SK-N-SH (cell line): Measurements from ENCODE around the gene VCAN. TPM values are rescaled to one million over a fixed set of nuclear protein-coding genes. Genes with fewer than 3 reads are reported as not detected.

Experiments used
- CTCF ChIA-PET: fragments of 300-600, 350-600 bp; formaldehyde crosslinking; extraction: SDS; loops from one replicate; lab custom pipeline; 2021; lab: Yijun Ruan, JAX
- POLR2A ChIA-PET: fragments of 350-600 bp; sonication (Branson Sonifier 250); formaldehyde crosslinking; extraction: SDS; loops from one replicate; lab custom pipeline; 2020; ENCODE audit warnings: antibody characterized with exemption, inconsistent platforms; lab: Yijun Ruan, JAX
- DNase-seq: peaks from one replicate; pipeline ENCODE4 v3.0.0; 2012
- H2AFZ ChIP-seq: fragments of 200-600 bp; sonication (generic); 2 replicates; pipeline ENCODE4 v1.8.1; 2016; ENCODE audit warnings: antibody characterized with exemption, mild to moderate bottlenecking, low read depth
- H3F3A ChIP-seq: fragments of 200-600 bp; sonication (generic); replicated peaks from 2 replicates; pipeline ENCODE3; 2016; ENCODE audit warnings: antibody characterized with exemption, mild to moderate bottlenecking; ENCODE audit not compliant: insufficient read depth
- H3K27ac ChIP-seq, 2 experiments: fragments of 200-500 bp in 1 of 2; fragments of 200-600 bp in 1 of 2; sonication (Bioruptor generic) in 1 of 2; sonication (generic), shearing (Covaris generic) in 1 of 2; 2 replicates each; pipeline versions ENCODE4 v1.5.1 to v1.6.1; 2014 to 2016; ENCODE audit warnings: low read depth in 2 of 2, inconsistent platforms in 1 of 2, low read length in 1 of 2, mild to moderate bottlenecking in 1 of 2, mixed read lengths in 1 of 2
- H3K27me3 ChIP-seq: fragments of 200-600 bp; sonication (generic), shearing (Covaris generic); 2 replicates; pipeline ENCODE4 v1.6.1; 2016; ENCODE audit warnings: mixed run types; ENCODE audit not compliant: insufficient read depth
- H3K36me3 ChIP-seq, 2 experiments: fragments of 200-500 bp in 1 of 2; fragments of 200-600 bp in 1 of 2; sonication (Bioruptor generic) in 1 of 2; sonication (generic) in 1 of 2; replicated peaks in 1 of 2; 2 replicates each; pipeline versions ENCODE3 to v1.5.1; 2014 to 2016; ENCODE audit warnings: low read length in 1 of 2, mild to moderate bottlenecking in 1 of 2; ENCODE audit not compliant: insufficient read depth in 2 of 2, control insufficient read depth in 1 of 2
- H3K4me1 ChIP-seq, 2 experiments: fragments of 200-500 bp in 1 of 2; fragments of 200-600 bp in 1 of 2; sonication (Bioruptor generic) in 1 of 2; sonication (generic), shearing (Covaris generic) in 1 of 2; 2 replicates each; pipeline versions ENCODE4 v1.5.1 to v1.6.1; 2014 to 2016; ENCODE audit warnings: low read depth in 1 of 2, low read length in 1 of 2, mixed run types in 1 of 2; ENCODE audit not compliant: insufficient read depth in 2 of 2, control insufficient read depth in 1 of 2
- H3K4me2 ChIP-seq: fragments of 200-600 bp; sonication (generic), shearing (Covaris generic); 2 replicates; pipeline ENCODE4 v1.6.1; 2017; ENCODE audit warnings: mixed run types
- H3K4me3 ChIP-seq, 2 experiments: fragments of 200-500 bp in 1 of 2; fragments of 200-600 bp in 1 of 2; sonication (Bioruptor generic) in 1 of 2; sonication (generic), shearing (Covaris generic) in 1 of 2; 2 replicates each; pipeline versions ENCODE4 v1.5.1 to v1.8.1; 2014 to 2016; ENCODE audit warnings: low read depth in 2 of 2, inconsistent platforms in 1 of 2, low read length in 1 of 2, mild to moderate bottlenecking in 1 of 2, mixed read lengths in 1 of 2, moderate library complexity in 1 of 2
- H3K79me2 ChIP-seq: fragments of 200-600 bp; sonication (generic); 2 replicates; pipeline ENCODE4 v1.8.1; 2017; ENCODE audit warnings: mild to moderate bottlenecking; ENCODE audit not compliant: insufficient read depth
- H3K9ac ChIP-seq: fragments of 200-600 bp; sonication (generic); 2 replicates; pipeline ENCODE4 v1.6.1; 2017; ENCODE audit warnings: mixed run types
- H3K9me2 ChIP-seq: fragments of 200-600 bp; sonication (generic); 2 replicates; pipeline ENCODE4 v1.6.1; 2017; ENCODE audit warnings: mixed run types
- H3K9me3 ChIP-seq: fragments of 200-600 bp; sonication (generic); 2 replicates; pipeline ENCODE4 v1.6.1; 2017; ENCODE audit warnings: mixed run types, mild to moderate bottlenecking, moderate library complexity
- H4K20me1 ChIP-seq: fragments of 200-600 bp; sonication (generic); 2 replicates; pipeline ENCODE4 v1.6.1; 2017; ENCODE audit warnings: mild to moderate bottlenecking, mixed run types; ENCODE audit not compliant: insufficient read depth
- CHD2 ChIP-seq: fragments of 150-350 bp; IDR thresholded peaks from 2 replicates; pipeline ENCODE4 v1.6.1; 2018; ENCODE audit warnings: low read length; ENCODE audit not compliant: partially characterized antibody
- EP300 ChIP-seq, 2 experiments: IDR thresholded peaks; 2 replicates each; pipeline versions ENCODE4 v1.4.0 to v1.6.1; 2012; ENCODE audit warnings: borderline replicate concordance in 1 of 2, low read depth in 1 of 2, low read length in 1 of 2
- FOXJ3 ChIP-seq: sonication (generic); formaldehyde crosslinking; IDR thresholded peaks from 2 replicates; pipeline ENCODE4 v1.5.1; 2020; ENCODE audit warnings: mild to moderate bottlenecking, missing genetic modification reagents
- FOXM1 ChIP-seq: IDR thresholded peaks from 2 replicates; pipeline ENCODE4 v1.4.0; 2012; ENCODE audit warnings: low read depth, mild to moderate bottlenecking
- MEF2A ChIP-seq: IDR thresholded peaks from 2 replicates; pipeline ENCODE4 v1.4.0; 2012; ENCODE audit warnings: low read depth, borderline replicate concordance
- RXRA ChIP-seq: IDR thresholded peaks from 2 replicates; pipeline ENCODE4 v1.4.0; 2012; ENCODE audit warnings: low read depth, mild to moderate bottlenecking, borderline replicate concordance
- TCF12 ChIP-seq: IDR thresholded peaks from 2 replicates; pipeline ENCODE4 v1.4.0; 2012
- TEAD4 ChIP-seq: IDR thresholded peaks from 2 replicates; pipeline ENCODE4 v1.4.0; 2012; ENCODE audit warnings: mild to moderate bottlenecking, borderline replicate concordance; ENCODE audit not compliant: insufficient read depth
- YY1 ChIP-seq: IDR thresholded peaks from 2 replicates; pipeline ENCODE4 v1.4.0; 2012; ENCODE audit warnings: low read depth, mild to moderate bottlenecking
- WGBS: methylation state at CpG from one replicate; pipeline ENCODE4 v1.1.6; 2017; ENCODE audit warnings: low lambda C conversion rate; 5-methylcytosine and 5-hydroxymethylcytosine counted together
- polyA plus RNA-seq, 3 experiments: library from polyadenylated mRNA; depleted of rRNA; stranded (reverse); fragments of >200 nt; gene quantifications; 2 replicates each; pipeline ENCODE4 v1.2.3, GENCODE V29; 2012
- TF ChIP-seq, protein P1 (sequence below): IDR thresholded peaks from 2 replicates; pipeline ENCODE4 v1.6.1; 2012; ENCODE audit warnings: mild to moderate bottlenecking, low read depth, low read length, moderate library complexity
- TF ChIP-seq, protein P2 (sequence below): IDR thresholded peaks from 2 replicates; pipeline ENCODE4 v1.4.0; 2012; ENCODE audit warnings: low read depth

The VCAN gene
- polyA plus RNA-seq, 1 of the 3 experiments (the other 2 are of a cell fraction), result 142 TPM

DNA sequence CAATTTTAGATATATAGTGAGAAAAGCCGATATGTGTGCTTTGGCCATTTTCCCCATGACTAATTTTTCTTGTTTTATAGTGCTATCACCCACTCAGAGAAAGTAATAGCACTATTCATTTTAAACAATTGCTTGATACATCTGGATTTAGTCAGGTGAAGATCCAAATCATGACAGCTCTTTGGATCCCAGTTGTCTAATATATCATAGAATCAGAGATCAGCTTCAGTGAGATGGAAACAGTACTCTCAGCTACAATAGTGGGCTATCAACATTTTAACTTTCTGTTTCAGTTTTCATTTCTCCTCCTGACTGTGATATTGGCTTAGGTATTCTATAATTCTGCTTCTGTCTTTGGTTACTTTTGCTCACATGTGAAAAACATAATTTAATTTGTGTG lies 38.7 kb downstream of the VCAN start (continued):
- TF ChIP-seq, protein P1, sequence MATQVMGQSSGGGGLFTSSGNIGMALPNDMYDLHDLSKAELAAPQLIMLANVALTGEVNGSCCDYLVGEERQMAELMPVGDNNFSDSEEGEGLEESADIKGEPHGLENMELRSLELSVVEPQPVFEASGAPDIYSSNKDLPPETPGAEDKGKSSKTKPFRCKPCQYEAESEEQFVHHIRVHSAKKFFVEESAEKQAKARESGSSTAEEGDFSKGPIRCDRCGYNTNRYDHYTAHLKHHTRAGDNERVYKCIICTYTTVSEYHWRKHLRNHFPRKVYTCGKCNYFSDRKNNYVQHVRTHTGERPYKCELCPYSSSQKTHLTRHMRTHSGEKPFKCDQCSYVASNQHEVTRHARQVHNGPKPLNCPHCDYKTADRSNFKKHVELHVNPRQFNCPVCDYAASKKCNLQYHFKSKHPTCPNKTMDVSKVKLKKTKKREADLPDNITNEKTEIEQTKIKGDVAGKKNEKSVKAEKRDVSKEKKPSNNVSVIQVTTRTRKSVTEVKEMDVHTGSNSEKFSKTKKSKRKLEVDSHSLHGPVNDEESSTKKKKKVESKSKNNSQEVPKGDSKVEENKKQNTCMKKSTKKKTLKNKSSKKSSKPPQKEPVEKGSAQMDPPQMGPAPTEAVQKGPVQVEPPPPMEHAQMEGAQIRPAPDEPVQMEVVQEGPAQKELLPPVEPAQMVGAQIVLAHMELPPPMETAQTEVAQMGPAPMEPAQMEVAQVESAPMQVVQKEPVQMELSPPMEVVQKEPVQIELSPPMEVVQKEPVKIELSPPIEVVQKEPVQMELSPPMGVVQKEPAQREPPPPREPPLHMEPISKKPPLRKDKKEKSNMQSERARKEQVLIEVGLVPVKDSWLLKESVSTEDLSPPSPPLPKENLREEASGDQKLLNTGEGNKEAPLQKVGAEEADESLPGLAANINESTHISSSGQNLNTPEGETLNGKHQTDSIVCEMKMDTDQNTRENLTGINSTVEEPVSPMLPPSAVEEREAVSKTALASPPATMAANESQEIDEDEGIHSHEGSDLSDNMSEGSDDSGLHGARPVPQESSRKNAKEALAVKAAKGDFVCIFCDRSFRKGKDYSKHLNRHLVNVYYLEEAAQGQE, result no peak

DNA sequence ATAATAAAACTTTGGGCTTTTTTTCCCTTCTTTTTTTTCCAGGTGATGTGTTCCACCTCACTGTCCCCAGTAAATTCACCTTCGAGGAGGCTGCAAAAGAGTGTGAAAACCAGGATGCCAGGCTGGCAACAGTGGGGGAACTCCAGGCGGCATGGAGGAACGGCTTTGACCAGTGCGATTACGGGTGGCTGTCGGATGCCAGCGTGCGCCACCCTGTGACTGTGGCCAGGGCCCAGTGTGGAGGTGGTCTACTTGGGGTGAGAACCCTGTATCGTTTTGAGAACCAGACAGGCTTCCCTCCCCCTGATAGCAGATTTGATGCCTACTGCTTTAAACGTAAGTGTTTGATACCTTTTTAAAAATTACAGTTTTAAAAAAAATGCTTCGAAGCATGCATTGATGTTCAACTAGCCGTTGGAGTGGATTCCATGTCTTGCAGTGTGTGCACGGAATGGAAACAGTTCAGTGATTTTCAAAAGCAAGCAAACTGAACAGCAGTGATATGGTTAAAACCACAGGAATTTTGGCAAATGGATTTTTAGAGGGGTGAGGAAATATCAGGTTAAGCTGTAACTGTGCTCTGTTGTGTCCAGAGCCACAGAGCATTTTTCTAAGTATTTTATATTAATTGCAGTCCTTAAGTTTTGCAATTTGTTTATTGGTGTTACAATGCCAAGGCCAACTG lies 40.7 kb downstream of the VCAN start:
- H3K4me3 ChIP-seq, result no peak overlapping the region
- ChIA-PET POLR2A (no interaction called here), CTCF (interaction anchor here (0.7 to 1.0 kb wide), 2 partner anchors 39 to 205 kb away, joined by 3 to 4 read pairs; no protein-coding TSS in a partner anchor)
- H4K20me1 ChIP-seq, result no peaks in the 10 kb centered on the region; the same call in 1 of the 2 replicates
- H3K27me3 ChIP-seq, result no peaks in the 10 kb centered on the region
- WGBS, result 86% methylated on average over 13 of the region's 13 CpGs
- H3K9me2 ChIP-seq, result no peaks in the 10 kb centered on the region
- no peak overlapping the region for H2AFZ ChIP-seq
- H3K79me2 ChIP-seq, result peaks cover 74% of the 10 kb centered on the region
- H3K4me2 ChIP-seq, result no peak overlapping the region
- no peak for DNase-seq
- peaks cover 10 to 70% of the 10 kb centered on the region in 2 experiments for H3K36me3 ChIP-seq
- H3F3A ChIP-seq, result peaks cover 65% of the 10 kb centered on the region
- TF ChIP-seq YY1 (no peak), RXRA (no peak), FOXJ3 (CRISPR knock-in tag) (no peak)
- peaks cover 31 to 38% of the 10 kb centered on the region in 2 experiments for H3K4me1 ChIP-seq
- H3K27ac ChIP-seq, result peak overlapping the region; percentile 91 to 92; a peak in 3 of 4 replicates
- H3K9ac ChIP-seq, result no peak overlapping the region
- no peaks in the 10 kb centered on the region for H3K9me3 ChIP-seq

DNA sequence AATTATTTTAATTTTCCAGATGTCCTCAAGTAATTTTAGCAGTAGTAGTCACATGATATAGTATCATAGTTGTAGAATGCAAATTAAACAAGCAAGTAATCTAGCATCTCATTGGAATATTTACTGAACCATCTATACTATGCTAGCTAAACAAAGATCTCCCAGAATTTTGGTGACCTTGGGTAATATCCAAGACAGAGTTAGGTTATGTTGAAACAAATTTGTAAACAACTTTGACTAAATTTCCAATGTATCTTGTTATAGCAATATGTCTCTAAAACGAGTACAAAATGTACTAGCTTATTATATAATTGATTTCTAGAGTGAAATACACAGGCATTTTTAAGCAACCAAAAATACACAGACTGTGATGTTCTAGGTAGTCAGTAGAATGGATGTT lies 41.5 kb downstream of the VCAN start:
- H3K9ac ChIP-seq, result no peak overlapping the region
- CTCF ChIA-PET, result interaction anchor here (0.9 to 1.1 kb wide), 2 partner anchors 40 to 41 kb away, joined by 3 read pairs; partner anchors contain the start of gene VCAN
- WGBS, result 77% methylated on average over 1 of the region's 1 CpG
- no peaks in the 10 kb centered on the region for H3K27me3 ChIP-seq
- peaks cover 26 to 44% of the 10 kb centered on the region in 2 experiments for H3K4me1 ChIP-seq
- peaks cover 10 to 64% of the 10 kb centered on the region in 2 experiments for H3K36me3 ChIP-seq
- H3K4me2 ChIP-seq, result peak overlapping the region; percentile 1; the same call in 1 of the 2 replicates
- H3K27ac ChIP-seq, result peak overlapping the region; percentile 91 to 92
- TF ChIP-seq, protein P2, sequence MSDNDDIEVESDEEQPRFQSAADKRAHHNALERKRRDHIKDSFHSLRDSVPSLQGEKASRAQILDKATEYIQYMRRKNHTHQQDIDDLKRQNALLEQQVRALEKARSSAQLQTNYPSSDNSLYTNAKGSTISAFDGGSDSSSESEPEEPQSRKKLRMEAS, result no peak
- TF ChIP-seq TEAD4, result no peak
- TF ChIP-seq TCF12, result no peak
- no peak for TF ChIP-seq FOXM1
- no peak for TF ChIP-seq EP300 (IDR thresholded peaks at IDR 0.05; ENCODE audit: borderline replicate concordance in 1 of 2, low read depth in 1 of 2, low read length in 1 of 2)
- TF ChIP-seq CHD2, result no peak
- no peak for TF ChIP-seq MEF2A
- H2AFZ ChIP-seq, result no peak overlapping the region
- no peak for DNase-seq
- H3K4me3 ChIP-seq, result no peak overlapping the region
- no peaks in the 10 kb centered on the region for H3K9me3 ChIP-seq
- H3F3A ChIP-seq, result peaks cover 67% of the 10 kb centered on the region
- H3K79me2 ChIP-seq, result peaks cover 72% of the 10 kb centered on the region
- no peaks in the 10 kb centered on the region for H3K9me2 ChIP-seq
- no peaks in the 10 kb centered on the region; the same call in 1 of the 2 replicates for H4K20me1 ChIP-seq
- POLR2A ChIA-PET, result no interaction called here
